LNCAP (cell line): ENCODE data around the gene RERE.

Source experiments
- TF ChIP-seq, protein P1 (sequence below): fragments of 450-650 bp; IDR thresholded peaks from 2 replicates; pipeline ENCODE4 v1.5.1; 2017; ENCODE audit warnings: mild to moderate bottlenecking

RERE gene

DNA sequence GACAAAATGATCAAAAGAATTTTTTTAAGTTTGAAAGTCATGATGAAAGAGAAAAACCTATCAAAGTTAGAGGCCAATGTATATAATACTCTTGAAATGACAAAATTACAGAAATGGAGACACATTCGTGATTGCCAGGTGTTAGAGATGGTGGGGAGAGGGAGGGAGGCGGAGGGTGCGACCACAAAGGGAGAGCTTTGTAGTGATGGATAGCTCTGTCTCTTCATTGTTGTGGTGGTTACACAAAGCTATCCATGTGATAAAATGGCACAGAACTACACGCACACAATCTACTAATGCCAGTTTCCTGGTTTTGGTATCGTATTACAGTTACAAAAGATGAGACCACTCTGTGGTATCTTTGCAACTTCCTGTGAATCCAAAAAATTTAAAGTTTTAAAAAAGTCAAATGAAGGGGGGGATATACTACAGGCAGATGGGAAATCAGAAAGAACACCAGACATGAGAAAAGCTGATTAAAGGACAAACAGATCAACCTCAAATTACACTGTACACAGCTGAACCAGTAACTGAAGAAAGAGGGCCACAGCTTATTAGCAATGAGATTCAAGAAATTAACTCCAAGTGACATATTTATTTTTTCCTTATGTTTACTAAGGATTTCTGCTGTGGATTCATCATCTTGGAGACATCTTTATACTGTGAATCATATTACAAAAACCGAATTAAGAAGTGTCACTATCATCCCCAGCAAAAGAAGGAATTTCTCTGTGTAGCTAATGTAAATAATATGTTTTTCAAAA lies 300.5 kb downstream of the RERE start:
- TF ChIP-seq, protein P1, sequence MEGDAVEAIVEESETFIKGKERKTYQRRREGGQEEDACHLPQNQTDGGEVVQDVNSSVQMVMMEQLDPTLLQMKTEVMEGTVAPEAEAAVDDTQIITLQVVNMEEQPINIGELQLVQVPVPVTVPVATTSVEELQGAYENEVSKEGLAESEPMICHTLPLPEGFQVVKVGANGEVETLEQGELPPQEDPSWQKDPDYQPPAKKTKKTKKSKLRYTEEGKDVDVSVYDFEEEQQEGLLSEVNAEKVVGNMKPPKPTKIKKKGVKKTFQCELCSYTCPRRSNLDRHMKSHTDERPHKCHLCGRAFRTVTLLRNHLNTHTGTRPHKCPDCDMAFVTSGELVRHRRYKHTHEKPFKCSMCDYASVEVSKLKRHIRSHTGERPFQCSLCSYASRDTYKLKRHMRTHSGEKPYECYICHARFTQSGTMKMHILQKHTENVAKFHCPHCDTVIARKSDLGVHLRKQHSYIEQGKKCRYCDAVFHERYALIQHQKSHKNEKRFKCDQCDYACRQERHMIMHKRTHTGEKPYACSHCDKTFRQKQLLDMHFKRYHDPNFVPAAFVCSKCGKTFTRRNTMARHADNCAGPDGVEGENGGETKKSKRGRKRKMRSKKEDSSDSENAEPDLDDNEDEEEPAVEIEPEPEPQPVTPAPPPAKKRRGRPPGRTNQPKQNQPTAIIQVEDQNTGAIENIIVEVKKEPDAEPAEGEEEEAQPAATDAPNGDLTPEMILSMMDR: no peak

DNA sequence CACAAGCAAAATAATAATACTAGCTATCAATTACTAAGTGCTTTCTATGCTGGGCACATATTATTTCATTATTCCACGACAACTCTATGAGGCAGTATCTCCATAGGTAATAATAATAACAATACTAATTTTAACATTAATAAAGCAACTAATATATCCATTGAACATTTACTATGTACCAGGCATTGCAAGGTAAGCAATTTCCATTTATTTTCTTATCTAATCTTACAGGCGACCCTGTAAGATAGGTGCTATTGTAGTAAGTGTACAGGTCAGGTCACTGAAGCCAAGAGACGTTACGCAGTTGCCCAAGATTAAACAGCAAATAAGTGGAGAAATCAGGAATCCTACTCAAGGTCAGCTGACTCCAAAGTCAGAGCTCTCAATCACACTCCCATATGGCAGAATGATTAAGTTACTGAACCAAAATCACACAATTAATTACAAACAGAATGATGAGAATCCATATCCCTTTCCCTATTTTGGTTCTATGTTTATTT lies 301.1 kb downstream of the RERE start:
- TF ChIP-seq, protein P1: no peak

DNA sequence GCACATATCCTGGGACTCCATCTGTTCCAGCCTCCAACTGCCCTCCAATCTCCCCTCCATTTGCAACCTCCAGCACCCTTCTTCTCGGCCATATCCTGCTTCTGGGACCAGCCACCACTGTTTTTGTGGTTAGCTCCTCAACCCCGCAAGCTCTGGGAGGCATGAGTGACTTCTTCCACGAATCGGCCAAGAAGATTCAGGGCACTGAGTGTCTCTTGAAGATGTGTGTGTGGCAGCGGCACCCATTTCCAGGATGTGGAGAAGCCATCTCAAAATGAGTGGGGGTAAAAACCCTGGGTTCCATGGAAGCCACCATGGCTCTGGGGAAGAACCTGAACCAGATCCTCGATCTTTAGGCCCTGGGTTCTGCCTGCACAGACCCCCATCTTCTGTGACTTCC lies 304.9 kb downstream of the RERE start:
- TF ChIP-seq, protein P1: no peak

DNA sequence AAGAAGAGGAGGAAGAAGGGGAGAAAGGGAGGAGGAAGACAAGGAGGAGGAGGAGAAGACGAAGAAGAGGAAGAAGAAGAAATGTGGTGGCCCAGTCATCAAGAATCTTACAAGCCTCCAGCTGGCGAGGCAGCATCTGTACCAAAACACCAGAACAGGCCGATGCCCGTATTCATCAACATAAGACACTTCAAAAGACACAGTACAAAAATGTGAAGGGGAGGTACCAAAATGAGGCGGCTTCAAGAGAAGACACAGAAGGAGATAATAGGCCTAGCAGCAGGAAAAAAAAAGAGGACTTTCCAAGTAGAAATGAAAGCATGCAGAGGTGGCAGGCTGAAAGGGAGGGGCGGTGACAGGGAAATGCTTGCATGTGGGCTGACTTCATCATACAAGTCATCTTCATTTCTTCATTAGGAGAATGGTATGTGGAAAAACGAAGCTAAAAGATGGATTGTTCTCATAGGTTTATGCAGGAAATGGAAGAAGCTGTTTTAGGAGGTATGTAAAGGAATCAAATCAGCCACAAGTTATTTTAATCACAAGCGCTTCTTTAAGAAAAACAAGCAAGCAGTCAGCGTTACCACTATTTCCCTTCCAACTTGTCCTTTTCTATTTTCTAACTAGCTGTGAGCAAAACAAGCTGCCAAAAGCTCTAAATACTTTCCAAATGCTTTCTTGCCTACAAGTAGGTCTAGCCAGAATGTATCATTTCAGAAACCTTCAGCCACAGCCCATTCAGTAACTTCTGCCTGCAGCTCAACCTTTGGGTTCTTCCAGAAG lies 307.2 kb downstream of the RERE start:
- TF ChIP-seq, protein P1: no peak

DNA sequence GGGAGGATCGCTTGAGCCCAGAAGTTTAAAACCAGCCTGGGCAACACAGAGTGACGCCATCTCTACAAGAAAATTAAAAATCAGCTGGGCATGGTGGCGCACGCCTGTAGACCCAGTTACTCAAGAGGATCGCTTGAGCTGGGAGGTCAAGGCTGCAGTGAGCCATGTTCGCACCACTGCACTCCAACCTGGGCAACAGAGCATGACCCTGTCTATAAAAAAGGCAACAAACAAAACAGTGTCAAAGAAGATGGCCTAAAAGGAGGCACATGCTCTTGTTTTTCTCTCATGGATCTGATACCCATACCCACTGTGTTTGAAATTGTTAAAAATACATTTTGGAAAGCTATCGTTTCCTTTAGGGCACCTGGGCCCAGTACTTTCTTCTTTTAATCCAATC lies 307.9 kb downstream of the RERE start:
- TF ChIP-seq, protein P1: no peak

DNA sequence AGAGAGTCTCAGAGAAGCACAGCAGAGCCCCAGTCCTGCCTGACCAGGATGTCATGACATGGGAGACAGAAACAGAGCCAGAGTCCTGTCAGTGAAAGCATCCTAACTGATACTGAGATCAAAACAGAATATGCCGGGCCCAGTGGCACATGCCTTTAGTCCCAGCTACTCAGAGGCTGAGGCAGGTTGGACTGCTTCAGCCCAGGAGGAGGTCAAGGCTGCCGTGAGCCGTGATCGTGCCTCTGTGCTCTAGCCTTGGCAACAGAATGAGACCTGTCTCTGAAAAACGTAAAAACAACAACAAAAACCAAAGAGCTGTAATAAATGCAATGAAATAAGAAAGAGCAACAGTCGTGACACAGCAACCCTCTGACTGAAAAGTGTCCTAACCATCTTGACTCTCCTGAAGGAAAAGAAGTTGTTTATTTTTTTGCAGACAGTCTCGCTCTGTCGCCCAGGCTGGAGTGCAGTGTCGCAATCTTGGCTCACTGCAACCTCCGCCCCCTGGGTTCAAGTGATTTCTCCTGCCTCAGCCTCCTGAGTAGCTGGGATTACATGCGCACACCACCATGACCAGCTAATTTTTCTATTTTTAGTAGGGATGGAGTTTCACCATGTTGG lies 310.3 kb downstream of the RERE start:
- TF ChIP-seq, protein P1: no peak

DNA sequence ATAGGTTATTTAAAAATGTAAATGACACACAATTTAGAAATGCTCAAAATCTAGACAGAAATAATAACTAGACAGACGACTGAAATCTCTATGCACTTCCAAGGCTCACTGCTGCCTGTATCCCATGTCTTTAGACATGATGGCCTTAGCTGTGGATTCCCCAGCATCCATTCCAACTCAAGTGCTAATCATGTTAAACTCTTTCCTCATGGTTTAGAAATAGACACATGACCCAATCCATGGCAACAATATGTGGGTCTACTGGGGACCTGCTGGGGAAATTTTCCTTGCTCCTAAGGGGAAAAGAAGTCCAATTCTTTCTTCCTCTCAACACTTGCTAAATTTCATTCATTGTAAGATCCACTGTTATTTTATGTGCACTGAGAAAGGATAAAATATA lies 311.0 kb downstream of the RERE start:
- TF ChIP-seq, protein P1: no peak
